Heart right ventricle (tissue), 16 donors: Measurements from ENCODE around the gene MRC1. TPM values are rescaled to one million over a fixed set of nuclear protein-coding genes. Genes with fewer than 3 reads are reported as not detected.

Experiments
- ATAC-seq, 8 donors: fragments of 200-7000 bp; cut with Tn5 transposase; one replicate each; pipeline ENCODE4 v1.9.1; 2020; ENCODE audit warnings: mild to moderate bottlenecking in 8 of 8, moderate library complexity in 8 of 8, moderate number of reproducible peaks in 1 of 8
- DNase-seq, 2 donors: peaks; one replicate each; pipeline ENCODE4 v3.0.0-alpha.2; 2020
- H3K27ac ChIP-seq, 10 donors: fragments of 200-600 bp; sonication (generic) in 2 of 10; one replicate each; pipeline versions ENCODE4 v1.5.0 to v1.8.0; 2020 to 2022; ENCODE audit warnings: mild to moderate bottlenecking in 3 of 10
- H3K27me3 ChIP-seq, 7 donors: fragments of 200-600 bp; one replicate each; pipeline ENCODE4 v1.8.0; 2021 to 2022; ENCODE audit warnings: mild to moderate bottlenecking in 2 of 7
- H3K36me3 ChIP-seq, 9 donors: fragments of 200-600 bp; sonication (generic) in 1 of 9; one replicate each; pipeline versions ENCODE4 v1.5.0 to v1.8.0; 2020 to 2022; ENCODE audit warnings: mild to moderate bottlenecking in 2 of 9
- H3K4me1 ChIP-seq, 9 donors: fragments of 200-600 bp; sonication (generic) in 1 of 9; one replicate each; pipeline versions ENCODE4 v1.5.0 to v1.8.0; 2020 to 2022; ENCODE audit warnings: mild to moderate bottlenecking in 4 of 9
- H3K4me3 ChIP-seq, 10 donors: fragments of 200-600 bp; sonication (generic) in 2 of 10; one replicate each; pipeline versions ENCODE4 v1.5.0 to v1.8.0; 2020 to 2022; ENCODE audit warnings: mild to moderate bottlenecking in 7 of 10, moderate library complexity in 2 of 10
- H3K9me3 ChIP-seq, 11 donors: fragments of 200-600 bp in 10 of 11; sonication (generic) in 2 of 11; one replicate each; pipeline versions ENCODE4 v1.5.0 to v1.8.0; 2013 to 2022; ENCODE audit warnings: mild to moderate bottlenecking in 2 of 11, control low read depth in 1 of 11, moderate library complexity in 1 of 11
- WGBS, 2 donors: extraction: QIAGEN DNeasy Blood & Tissue Kit; methylation state at CpG; one replicate each; pipeline ENCODE4 v1.1.7; 2013; ENCODE audit warnings: inconsistent platforms in 1 of 2; 5-methylcytosine and 5-hydroxymethylcytosine counted together
- intact Hi-C, 10 donors: fragments of 100-400 bp; cut with DNase I; formaldehyde crosslinking; loops; one replicate each; pipeline versions ENCODE4 v1.11.1 to v1.14.2; 2022
- polyA plus RNA-seq, 2 donors: library from polyadenylated mRNA; stranded (reverse); fragments of 200-250 nt; gene quantifications; one replicate each; pipeline ENCODE4 v1.2.3, GENCODE V29; 2013
- total RNA-seq, 10 donors: library from RNA; stranded (reverse); fragmentation: NEBNext Ultra II Directional in 3 of 10; extraction: Animal tissue kit (Norgen Biotek cat#: 25700) in 3 of 10; gene quantifications; one replicate each; pipeline versions ENCODE4 v1.2.1 to v1.2.4, GENCODE V29; 2021 to 2023
- TF ChIP-seq, protein P1 (sequence below), 9 donors: fragments of 200-600 bp; sonication (generic) in 2 of 9; IDR thresholded peaks; one replicate each; pipeline versions ENCODE4 v1.5.0 to v1.8.0; 2021 to 2022; ENCODE audit warnings: antibody characterized with exemption in 9 of 9, mild to moderate bottlenecking in 5 of 9, moderate library complexity in 1 of 9
- donor health status: Arrhythmogenic right ventricular cardiomyopathy.
- donor health status: ischemic (EF 13 %, LVEDD 7.1; RV severe dilation, severe dysfunction).
- donor health status: healthy with polysubstance abuse.
- donor health status: DM: no; HTN: yes; CAD: no.
- donor health status: DM: no; HTN: no; CAD: no.
- donor health status: ischemic (EF 25% LVEDD 6.9; RV normal size, moderate dysfunction).
- donor health status: ischemic (EF 25% LVEDD 5.7; RV mildly dilated, moderate dysfunction).
- donor health status: healthy.
- donor health status: DM: yes; HTN: yes; CAD: no.
- donor health status: Ischemic cardiomyopathy.
- donor health status: ischemic (EF 35%, LVEDD 5.7; RV mildly dilated, moderate dysfunction).
- donor health status: nonischemic (EF 11% LVEDD 7.7; RV severe dilation, severe dysfunction).
- donor health status: DM: yes; HTN: yes; CAD: no.
- donor health status: PGD.
- donor health status: ischemic (EF 29% LVEDD 5.4; RV normal size, mild dysfunction).
- donor health status: nonischemic (EF 23%, LVEDD 6.1; RV moderate dilation, normal function).

The MRC1 gene
- total and polyA plus RNA-seq, 12 donors: 4.1 to 84.0 (median 7.0) TPM

- H3K27me3 ChIP-seq: peaks cover 0 to 21% (median 0%) of the 10 kb centered on the region in 7 donors
- WGBS, 2 donors: 89 to 92% methylated on average over 6 of the region's 6 CpGs
- TF ChIP-seq, protein P1, sequence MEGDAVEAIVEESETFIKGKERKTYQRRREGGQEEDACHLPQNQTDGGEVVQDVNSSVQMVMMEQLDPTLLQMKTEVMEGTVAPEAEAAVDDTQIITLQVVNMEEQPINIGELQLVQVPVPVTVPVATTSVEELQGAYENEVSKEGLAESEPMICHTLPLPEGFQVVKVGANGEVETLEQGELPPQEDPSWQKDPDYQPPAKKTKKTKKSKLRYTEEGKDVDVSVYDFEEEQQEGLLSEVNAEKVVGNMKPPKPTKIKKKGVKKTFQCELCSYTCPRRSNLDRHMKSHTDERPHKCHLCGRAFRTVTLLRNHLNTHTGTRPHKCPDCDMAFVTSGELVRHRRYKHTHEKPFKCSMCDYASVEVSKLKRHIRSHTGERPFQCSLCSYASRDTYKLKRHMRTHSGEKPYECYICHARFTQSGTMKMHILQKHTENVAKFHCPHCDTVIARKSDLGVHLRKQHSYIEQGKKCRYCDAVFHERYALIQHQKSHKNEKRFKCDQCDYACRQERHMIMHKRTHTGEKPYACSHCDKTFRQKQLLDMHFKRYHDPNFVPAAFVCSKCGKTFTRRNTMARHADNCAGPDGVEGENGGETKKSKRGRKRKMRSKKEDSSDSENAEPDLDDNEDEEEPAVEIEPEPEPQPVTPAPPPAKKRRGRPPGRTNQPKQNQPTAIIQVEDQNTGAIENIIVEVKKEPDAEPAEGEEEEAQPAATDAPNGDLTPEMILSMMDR (IDR thresholded peaks at IDR 0.05): no peak
- no peak for DNase-seq
- peaks cover 0 to 31% (median 0%) of the 10 kb centered on the region in 9 donors for H3K36me3 ChIP-seq
- no peak overlapping the region for H3K27ac ChIP-seq
- intact Hi-C loops: no loop called here
- ATAC-seq: no peak
- no peak overlapping the region for H3K4me3 ChIP-seq
- H3K9me3 ChIP-seq: no peaks in the 10 kb centered on the region
- peaks cover 0 to 37% (median 5%) of the 10 kb centered on the region in 9 donors for H3K4me1 ChIP-seq
These were observed 22.7 kb downstream of the MRC1 start for GRCh38 chr10:17831896-17832295.

DNA sequence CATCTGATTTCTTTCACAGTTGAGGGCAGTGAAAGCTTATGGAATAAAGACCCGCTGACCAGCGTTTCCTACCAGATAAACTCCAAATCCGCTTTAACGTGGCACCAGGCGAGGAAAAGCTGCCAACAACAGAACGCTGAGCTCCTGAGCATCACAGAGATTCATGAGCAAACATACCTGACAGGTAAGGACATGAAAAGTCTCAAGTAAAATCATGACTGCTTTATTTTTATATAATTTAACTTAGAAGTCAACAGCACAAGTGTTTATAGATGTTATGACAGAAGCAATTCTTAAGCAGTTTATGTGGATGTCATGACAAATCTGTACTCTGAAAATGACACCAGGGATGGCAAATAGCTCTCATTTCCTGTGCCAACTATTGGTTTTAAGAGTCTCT, 24.5 kb downstream of the MRC1 start:
- intact Hi-C loops: loop anchor here in 1 of 10 donors (2.0 kb wide), 1 partner anchor 71 kb away; no protein-coding TSS in a partner anchor
- ATAC-seq (no peak), DNase-seq (no peak)
- Histone ChIP-seq H3K36me3 (peaks cover 0 to 18% (median 0%) of the 10 kb centered on the region in 9 donors), H3K9me3 (no peaks in the 10 kb centered on the region), H3K27me3 (peaks cover 0 to 21% (median 0%) of the 10 kb centered on the region in 7 donors), H3K4me1 (peaks cover 0 to 54% (median 7%) of the 10 kb centered on the region in 9 donors), H3K4me3 (no peak overlapping the region), H3K27ac (no peak overlapping the region)
- 70 to 79% methylated on average over 6 of the region's 6 CpGs for WGBS, 2 donors
- TF ChIP-seq, protein P1 (IDR thresholded peaks at IDR 0.05): no peak

DNA sequence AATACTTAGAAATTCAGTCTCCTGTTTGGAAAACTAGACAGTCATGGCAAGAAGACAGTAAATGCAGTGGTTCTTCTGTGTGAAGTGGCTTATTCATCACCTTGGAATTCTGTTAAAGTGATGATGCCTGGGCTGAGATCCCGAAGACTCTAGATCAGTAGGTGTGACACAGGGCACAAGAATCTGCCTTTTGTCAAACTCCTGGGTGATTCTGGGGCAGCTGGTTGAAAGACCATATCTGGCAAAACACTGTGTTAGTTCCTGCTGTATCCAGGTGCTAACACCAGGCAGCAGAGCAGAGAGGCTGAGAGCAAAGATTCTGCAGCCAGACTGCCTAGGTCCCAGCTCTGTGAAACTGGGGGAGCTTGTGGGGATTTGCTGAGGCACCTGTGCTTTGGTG, 26.5 kb downstream of the MRC1 start:
- Histone ChIP-seq H3K9me3 (no peaks in the 10 kb centered on the region), H3K36me3 (peaks cover 0 to 18% (median 0%) of the 10 kb centered on the region in 9 donors), H3K4me3 (no peak overlapping the region), H3K27me3 (peaks cover 0 to 18% (median 0%) of the 10 kb centered on the region in 7 donors), H3K4me1 (peaks cover 0 to 52% (median 7%) of the 10 kb centered on the region in 9 donors), H3K27ac (peak overlapping the region in 1 of 10 donors; percentile 59)
- 55 to 63% methylated on average over 1 of the region's 1 CpG for WGBS, 2 donors
- intact Hi-C loops: loop anchor here in 1 of 10 donors (2.0 kb wide), 1 partner anchor 73 kb away; no protein-coding TSS in a partner anchor
- ATAC-seq: no peak
- no peak for DNase-seq
- TF ChIP-seq, protein P1 (IDR thresholded peaks at IDR 0.05): no peak

- Histone ChIP-seq H3K4me1 (peaks cover 0 to 40% (median 7%) of the 10 kb centered on the region in 9 donors), H3K27ac (peak overlapping the region in 1 of 10 donors; percentile 59), H3K36me3 (peaks cover 0 to 22% (median 0%) of the 10 kb centered on the region in 9 donors), H3K9me3 (no peaks in the 10 kb centered on the region), H3K27me3 (peaks cover 0 to 16% (median 0%) of the 10 kb centered on the region in 7 donors), H3K4me3 (peak overlapping the region in 9 of 10 donors; percentile 10 to 35 (median 26))
- DNase-seq (peak in 1 of 2 donors; percentile 17), ATAC-seq (peak in 6 of 8 donors; percentile 33 to 83 (median 69))
- WGBS, 2 donors: 2% methylated on average over 8 of the region's 8 CpGs
- intact Hi-C loops: no loop called here
- TF ChIP-seq, protein P1 (IDR thresholded peaks at IDR 0.05): no peak
These were observed 27.8 kb downstream of the MRC1 start for GRCh38 chr10:17836942-17837341.
